Measurements from ENCODE around the gene NLRC4.
"Not testable (repeated sequence)": the region's sequence is repeated elsewhere in the genome, so short reads cannot be mapped to it uniquely, and the experiment has no call there.

The NLRC4 gene, protein sequence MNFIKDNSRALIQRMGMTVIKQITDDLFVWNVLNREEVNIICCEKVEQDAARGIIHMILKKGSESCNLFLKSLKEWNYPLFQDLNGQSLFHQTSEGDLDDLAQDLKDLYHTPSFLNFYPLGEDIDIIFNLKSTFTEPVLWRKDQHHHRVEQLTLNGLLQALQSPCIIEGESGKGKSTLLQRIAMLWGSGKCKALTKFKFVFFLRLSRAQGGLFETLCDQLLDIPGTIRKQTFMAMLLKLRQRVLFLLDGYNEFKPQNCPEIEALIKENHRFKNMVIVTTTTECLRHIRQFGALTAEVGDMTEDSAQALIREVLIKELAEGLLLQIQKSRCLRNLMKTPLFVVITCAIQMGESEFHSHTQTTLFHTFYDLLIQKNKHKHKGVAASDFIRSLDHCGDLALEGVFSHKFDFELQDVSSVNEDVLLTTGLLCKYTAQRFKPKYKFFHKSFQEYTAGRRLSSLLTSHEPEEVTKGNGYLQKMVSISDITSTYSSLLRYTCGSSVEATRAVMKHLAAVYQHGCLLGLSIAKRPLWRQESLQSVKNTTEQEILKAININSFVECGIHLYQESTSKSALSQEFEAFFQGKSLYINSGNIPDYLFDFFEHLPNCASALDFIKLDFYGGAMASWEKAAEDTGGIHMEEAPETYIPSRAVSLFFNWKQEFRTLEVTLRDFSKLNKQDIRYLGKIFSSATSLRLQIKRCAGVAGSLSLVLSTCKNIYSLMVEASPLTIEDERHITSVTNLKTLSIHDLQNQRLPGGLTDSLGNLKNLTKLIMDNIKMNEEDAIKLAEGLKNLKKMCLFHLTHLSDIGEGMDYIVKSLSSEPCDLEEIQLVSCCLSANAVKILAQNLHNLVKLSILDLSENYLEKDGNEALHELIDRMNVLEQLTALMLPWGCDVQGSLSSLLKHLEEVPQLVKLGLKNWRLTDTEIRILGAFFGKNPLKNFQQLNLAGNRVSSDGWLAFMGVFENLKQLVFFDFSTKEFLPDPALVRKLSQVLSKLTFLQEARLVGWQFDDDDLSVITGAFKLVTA
- total RNA-seq = 0 to 0.15 (median 0) reads per million in 4 donors

DNA sequence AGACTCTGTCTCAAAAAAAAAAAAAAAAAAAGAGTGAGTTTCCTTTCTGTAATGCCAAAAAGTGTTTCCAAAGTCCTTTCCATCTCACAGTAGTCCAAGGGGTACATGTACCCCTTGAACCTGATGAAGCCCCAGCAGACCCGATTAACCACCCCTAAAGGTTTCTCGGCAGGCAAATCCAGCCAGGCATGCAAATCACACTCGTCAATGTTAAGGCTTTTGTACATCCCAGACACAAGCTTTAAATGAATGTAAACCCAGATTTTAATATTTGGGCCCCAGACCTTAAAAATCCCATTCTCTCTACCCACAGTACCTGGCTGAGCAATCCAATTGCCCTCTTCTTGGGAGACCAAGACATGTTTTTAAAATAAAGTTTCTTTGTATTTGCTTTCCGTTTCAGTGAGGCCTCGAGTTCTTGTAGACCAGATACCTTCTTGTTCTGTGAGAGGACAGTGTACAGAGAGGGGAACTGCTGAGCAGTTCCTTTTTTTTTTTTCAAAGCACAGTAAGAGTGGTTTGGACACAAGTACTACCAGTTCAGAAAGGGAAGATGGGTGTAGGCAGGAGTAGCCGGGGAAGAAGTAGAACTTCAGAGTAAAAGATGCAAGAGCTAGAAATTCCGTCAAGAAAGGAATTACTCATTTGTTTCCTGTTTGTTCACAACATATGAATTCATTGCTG, at the start of gene NLRC4:
TSS of gene NLRC4 (minus strand) at position 465 of the 684 bp plus-strand sequence. CDS start 8,111 bp downstream, outside the sequence.
- peak in 1 of 5 donors; percentile 64 for DNase-seq

DNA sequence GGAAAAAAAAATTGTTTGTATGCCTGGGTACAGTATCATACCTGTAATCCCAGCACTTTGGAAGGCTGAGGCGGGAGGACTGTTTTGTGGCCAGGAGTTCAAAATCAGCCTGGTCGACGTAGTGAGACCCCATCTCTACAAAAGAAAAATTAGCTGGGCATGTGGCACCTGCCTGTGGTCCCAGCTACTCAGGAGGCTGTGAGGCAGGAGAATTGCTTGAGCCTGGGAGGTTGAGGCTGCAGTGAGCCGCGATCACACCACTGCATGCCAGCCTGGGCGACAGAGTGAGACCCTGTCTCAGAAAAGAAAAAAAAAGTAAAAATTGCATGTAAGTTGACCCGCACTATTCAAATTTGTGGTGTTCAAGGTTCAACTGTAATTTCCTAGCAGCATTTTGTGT, 45.9 kb upstream of the NLRC4 start:
- DNase-seq = no peak

DNA sequence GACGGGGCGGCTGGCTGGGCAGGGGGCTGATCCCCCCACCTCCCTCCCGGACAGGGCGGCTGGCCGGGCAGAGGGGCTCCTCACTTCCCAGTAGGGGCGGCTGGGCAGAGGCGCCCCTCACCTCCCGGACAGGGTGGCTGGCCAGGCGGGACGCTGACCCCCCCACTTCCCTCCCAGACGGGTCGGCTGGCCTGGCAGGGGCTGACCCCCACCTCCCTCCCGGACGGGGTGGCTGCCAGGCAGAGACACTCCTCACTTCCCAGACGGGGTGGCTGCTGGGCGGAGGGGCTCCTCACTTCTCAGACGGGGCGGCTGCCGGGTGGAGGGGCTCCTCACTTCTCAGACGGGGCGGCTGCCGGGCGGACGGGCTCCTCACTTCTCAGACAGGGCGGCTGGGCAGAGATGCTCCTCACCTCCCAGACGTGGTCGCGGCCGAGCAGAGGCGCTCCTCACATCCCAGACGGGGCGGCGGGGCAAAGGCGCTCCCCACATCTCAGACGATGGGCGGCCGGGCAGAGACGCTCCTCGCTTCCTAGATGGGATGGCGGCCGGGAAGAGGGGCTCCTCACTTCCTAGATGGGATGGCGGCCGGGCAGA, 29.4 kb upstream of the NLRC4 start:
- DNase-seq = not testable (repeated sequence)

DNA sequence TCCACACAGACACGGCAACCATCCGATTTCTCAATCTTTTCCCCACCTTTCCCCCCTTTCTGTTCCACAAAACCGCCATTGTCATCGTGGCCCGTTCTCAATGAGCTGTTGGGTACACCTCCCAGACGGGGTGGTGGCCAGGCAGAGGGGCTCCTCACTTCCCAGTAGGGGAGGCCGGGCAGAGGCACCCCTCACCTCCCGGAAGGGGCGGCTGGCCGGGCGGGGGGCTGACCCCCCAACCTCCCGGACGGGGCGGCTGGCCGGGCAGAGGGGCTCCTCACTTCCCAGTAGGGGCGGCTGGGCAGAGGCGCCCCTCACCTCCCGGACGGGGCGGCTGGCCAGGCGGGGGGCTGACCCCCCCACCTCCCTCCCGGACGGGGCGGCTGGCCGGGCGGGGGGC, 28.8 kb upstream of the NLRC4 start:
- not testable (repeated sequence) for DNase-seq

DNA sequence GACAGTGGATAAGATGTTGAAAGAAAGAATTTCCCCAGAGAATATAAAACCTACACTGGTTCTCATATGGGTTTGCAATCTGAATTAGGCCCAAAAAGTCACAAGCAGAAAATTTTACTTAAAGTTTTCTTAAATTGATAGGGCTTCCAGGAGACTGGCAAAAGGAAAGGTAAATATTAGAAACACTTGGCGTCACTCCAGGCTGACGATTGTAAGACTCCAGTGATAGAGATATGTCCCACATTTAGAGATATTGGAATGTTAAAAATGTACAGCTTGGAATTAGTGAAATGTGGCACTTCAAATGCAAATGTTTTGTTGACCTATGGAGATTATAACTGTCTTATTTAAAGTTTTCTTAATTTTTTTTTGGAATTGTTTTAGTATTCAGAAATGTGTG, 27.1 kb upstream of the NLRC4 start:
- no peak for DNase-seq

DNA sequence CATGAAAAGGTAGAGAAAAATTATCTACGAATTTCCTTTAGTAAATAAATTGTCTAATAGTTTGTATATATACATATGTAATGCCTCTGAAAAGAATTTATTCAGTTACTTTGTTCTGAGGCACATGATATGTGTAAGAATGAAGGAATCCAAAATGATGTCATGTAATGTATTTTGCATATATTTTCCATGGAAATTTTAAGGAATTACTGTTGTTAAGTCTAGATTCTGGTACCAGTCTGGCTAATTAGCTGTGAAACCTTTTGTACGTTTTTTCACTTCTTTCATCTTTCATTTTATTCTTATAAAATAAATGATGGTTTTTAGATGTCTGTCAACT, 25.3 kb upstream of the NLRC4 start:
- no peak for DNase-seq

DNA sequence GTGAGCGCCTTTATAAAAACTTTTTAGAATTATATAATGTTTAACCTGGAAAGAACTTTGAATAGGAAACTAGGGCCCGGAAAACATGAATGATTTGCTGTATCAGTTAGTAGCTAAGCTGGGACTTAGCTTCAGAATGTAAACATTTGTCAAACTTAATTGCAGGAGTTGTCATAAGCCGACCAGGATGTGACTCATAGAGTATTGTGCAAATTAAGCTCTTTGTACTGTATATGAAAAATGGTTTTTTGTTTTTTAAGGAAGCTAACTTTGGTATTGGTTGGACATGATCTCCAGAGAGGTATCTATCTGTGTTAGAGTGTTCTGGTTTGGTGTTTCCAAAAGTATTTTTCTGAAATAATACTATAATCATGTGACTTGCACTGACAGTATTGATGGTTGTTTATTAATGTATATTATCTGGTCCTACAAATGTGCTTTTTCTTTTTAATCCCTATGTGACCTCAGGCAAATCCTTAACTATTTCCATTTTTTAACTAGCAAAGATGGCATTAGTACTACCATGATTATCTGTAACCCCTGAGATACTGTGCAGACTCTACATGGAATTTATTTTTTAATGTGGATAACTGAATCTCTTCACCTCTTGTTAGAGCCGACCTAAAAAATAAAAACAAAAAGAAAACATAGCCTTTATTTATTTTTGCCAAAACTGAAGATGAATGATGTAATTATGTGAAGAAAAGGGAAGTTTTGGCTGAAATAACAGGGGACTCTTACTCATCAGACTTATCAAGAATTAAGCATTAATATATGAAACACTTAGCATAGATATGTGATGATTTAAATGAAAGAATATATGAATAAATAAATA, 24.7 kb upstream of the NLRC4 start:
- peak in 1 of 5 donors; percentile 30 for DNase-seq

DNA sequence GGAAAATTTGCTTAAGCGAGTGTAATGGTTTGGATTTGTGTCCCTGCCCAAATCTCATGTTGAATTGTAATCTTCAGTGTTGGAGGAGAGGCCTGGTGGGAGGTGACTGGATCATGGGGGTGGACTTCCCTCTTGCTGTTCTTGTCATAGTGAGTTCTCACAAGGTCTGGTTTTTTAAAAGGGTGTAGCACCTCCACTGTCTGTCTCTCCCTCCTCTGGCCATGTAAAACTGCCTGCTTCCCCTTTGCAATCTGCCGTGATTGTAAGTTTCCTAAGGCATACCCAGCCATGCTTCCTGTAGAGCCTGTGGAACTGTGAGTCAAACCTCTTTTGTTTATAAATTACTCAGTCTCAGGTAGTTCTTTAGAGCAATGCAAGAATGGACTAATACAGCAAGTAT, 19.6 kb upstream of the NLRC4 start:
- DNase-seq = no peak

DNA sequence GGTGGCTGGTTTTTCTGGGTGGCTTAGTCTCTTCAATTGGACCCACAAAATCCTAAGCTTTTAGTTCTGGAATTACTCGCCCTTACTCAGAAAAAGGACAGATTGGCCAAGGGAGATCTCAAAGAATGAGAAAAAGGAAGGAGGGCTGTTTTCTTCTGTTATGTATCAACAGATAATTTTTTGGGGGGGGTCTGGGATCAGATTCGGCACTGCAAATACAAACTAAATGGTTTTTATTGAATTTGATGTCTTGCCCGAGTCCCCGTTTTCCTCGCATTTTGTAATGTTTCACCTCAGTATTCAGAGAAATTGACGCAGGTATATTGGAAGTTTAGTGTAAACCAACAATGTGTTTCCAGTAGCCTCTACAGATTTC, 13.8 kb upstream of the NLRC4 start:
- no peak for DNase-seq

DNA sequence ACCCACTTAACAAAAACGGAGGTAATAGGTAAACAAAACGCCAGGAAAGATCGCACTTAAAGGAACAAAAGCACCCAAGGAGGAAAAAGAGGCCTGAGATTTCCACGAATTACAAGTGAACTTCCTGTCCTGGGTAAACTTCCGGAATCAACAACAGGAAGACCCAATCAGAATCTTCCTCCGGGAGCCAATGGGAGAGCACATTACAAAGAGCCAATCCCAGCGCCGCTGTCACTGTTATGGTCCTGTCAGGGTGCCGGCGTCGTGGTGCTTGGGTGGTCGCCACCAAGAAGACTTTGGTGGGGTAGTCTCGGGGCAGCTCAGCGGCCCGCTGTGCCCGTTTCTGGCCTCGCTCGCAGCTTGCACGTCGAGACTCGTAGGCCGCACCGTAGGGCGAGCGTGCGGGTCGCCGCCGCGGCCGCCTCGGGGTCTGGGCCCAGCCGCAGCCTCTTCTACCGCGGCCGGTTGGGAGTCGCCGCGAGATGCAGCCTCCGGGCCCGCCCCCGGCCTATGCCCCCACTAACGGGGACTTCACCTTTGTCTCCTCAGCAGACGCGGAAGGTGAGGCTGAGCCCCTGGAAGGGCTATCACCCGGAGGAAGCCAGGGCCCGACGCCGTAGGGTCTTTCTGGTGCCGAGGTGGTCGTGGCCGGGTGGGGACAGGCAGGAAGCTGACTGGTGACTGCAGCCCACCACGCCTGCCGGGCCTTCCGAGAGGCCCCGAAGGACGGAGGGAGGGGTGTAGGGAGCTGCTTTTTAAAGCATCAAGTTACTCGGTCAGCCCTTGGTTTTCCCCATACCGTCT, 13.2 kb upstream of the NLRC4 start, which contains the start of gene YIPF4:
TSS of gene YIPF4 (plus strand) at position 231 of the 804 bp plus-strand sequence. CDS start at position 483, 252 bp downstream.
- DNase-seq = peak; percentile 70 to 90 (median 79)

DNA sequence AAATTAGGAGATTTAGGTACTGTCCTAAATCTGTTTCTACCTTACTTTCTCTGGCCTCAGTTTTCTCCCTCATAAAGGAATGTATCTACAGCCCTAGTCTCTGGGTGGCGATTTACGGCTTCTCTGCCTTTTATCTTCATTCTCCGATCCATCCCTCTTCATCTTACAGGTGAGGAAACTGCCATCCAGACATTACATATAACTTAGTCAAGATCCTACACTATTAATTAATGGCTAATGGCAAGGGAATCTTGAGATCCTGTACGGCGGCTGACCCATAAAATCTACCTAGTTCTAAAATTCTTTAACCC, 12.6 kb upstream of the NLRC4 start:
- DNase-seq = no peak

DNA sequence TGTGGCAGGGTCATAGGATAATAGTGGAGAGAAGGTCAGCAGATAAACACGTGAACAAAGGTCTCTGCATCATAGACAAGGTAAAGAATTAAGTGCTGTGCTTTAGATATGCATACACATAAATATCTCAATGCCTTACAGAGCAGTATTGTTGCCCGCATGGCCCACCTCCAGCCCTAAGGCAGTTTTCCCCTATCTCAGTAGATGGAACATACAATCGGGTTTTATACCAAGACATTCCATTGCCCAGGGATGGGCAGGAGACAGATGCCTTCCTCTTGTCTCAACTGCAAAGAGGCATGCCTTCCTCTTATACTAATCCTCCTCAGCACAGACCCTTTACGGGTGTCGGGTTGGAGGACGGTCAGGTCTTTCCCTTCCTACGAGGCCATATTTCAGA, 11.1 kb upstream of the NLRC4 start:
- DNase-seq = not testable (repeated sequence)

DNA sequence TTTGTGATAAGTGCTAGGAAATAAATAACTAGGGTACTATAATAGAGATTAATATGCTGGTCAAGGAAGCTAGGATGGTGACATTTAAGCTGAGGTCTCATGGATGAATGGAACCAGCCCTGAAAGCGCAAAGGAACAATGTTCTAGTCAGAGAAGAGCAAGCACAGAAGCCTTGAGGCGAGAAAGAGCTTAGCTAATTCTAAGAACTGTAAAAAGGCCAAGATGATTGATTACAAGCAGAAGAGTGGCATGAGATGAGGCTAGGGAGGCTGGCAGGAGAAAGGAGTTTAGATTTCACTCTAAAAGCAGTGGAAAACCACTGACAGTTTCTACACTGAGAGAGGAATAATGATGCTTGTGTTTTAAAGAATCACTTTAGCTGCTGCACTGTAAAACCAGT, 9.6 kb upstream of the NLRC4 start:
- no peak for DNase-seq

DNA sequence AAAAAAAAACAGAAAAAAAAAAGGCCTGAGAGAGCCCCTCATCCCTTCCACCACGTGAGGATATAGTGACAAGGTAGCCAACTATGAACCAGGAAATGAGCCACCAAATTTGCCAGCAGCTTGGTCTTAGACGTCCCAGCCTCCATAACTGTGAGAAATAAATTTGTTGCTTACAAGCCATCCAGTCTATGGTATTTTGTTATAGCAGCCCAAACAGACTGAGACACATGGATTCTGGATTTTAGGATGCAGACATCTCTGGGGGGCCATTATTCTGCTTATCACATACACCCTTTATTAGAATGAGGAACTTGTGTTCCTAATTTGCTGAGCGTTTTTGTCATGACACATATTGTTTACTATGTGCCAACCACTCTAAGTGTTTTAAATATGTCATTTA, 7.6 kb upstream of the NLRC4 start:
- DNase-seq = no peak

DNA sequence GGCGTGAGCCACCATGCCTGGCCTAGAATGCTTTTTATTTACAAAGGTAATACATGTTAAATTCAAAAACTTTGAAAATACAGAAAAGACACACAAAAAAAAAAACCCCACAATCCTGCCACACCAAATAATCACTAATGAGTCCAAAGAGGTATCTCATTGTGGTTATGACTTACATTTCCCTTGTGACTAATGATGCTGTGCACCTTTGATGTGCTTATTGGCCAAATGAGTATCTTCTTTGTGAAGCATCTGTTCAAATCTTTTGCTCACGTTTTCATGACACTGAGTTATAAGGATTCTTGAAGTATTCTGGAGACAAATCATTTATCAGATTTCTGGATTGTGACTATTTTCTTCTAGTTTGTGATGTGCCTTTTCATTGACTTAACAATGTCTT, 6.4 kb upstream of the NLRC4 start:
- DNase-seq = no peak

DNA sequence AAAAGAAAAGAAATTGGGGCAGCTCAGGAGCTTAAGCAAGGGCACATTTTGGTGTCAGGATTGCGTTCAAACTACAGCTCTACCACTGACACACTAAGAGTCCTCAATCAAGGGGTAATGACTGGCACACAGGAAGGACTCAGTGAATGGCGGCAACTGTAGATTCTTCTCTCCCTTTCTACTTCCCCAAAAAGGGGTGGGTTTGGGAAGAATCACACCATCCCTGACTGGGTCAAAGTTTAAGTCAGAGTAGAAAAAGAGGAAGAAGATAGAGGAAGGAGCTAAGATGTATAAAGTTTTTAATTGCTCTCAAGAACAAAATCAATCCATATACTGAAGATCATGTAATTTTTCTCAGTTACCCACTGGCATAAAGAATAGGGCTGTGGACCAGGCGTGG, 2.6 kb downstream of the NLRC4 start:
- DNase-seq = no peak

DNA sequence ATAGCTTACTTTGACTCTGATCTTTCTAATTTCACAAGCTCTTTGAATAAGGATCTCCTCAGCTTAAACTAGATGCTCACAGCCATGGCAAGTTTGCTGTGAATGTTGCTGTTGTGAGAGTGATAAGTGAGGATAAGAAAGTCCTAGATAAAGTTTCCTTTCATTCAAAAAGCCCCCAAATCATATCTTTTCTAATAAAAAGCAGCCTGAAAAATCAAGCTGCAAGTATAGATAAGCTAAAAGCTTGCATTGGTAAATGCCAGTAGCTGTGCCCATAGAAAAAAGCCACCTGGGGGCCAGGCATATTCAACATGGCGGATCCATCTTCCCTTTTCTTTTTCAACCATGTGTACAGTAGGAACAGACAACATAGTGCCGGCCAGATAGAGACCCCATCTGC, 4.3 kb downstream of the NLRC4 start:
- no peak for DNase-seq

DNA sequence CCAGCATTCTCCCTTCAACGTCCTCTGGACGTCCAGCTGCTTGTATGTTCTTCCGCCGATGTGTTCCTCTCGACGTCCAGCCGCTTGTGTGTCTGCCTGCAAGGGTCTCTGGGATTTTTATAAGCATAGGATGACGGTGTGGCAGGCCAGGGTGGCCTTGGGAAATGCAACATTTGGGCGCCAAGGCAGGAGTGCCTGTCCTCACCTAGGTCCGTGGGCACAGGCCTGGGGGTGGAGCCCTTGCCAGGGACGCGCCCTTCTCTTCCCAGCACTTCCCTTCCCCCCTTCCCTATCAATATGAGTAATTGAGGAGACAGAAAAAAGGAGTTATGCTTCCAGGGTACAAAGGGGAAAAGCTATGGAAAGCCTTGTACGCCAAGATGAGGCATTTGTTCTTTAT, 6.4 kb downstream of the NLRC4 start:
- DNase-seq = no peak

DNA sequence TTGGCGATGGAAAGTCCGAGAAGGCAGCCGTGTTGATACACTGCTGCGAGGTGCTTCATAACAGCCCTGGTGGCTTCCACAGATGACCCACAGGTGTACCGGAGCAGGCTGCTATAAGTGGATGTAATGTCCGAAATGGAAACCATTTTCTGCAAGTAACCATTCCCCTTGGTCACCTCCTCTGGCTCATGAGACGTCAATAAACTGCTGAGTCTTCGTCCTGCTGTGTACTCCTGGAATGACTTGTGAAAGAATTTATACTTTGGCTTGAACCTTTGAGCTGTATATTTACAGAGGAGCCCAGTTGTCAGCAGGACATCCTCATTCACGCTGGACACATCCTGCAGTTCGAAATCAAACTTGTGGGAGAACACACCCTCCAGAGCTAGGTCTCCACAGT, 14.4 kb downstream of the NLRC4 start:
- no peak for DNase-seq

DNA sequence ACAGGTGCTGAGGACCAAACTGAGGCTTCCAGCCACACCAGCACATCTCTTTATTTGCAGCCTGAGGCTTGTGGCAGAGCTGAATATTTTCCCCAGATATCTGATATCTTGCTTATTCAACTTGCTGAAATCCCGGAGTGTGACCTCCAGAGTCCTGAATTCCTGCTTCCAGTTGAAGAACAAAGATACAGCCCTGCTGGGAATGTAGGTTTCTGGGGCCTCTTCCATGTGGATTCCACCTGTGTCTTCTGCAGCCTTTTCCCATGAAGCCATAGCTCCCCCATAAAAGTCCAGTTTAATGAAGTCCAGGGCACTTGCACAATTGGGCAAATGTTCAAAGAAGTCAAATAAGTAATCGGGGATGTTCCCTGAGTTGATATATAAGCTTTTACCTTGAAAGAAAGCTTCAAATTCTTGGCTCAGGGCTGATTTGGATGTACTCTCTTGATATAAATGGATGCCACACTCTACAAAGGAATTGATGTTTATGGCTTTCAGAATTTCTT, 14.9 kb downstream of the NLRC4 start:
- no peak for DNase-seq

DNA sequence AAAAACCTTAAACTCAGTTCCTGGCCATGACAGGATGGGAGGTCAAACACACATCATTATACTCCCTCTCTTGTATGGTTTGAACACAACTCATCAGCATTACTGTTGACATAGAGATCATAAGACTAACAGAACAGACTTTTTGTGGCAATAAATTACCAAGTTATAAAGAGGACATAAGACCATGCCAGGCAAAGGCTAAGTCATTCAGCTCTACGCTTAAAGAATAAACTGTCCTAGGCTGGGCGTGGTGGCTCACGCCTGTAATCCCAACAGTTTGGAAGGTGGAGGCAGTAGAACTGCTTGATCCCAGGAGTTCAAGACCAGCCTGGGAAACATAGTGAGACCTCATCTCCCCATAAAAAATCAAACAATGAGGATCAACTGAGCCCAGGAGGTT, 16.4 kb downstream of the NLRC4 start:
- no peak for DNase-seq

All from T-helper 1 cell (primary cell).